ENCODE data around the gene STMN1.

DNA sequence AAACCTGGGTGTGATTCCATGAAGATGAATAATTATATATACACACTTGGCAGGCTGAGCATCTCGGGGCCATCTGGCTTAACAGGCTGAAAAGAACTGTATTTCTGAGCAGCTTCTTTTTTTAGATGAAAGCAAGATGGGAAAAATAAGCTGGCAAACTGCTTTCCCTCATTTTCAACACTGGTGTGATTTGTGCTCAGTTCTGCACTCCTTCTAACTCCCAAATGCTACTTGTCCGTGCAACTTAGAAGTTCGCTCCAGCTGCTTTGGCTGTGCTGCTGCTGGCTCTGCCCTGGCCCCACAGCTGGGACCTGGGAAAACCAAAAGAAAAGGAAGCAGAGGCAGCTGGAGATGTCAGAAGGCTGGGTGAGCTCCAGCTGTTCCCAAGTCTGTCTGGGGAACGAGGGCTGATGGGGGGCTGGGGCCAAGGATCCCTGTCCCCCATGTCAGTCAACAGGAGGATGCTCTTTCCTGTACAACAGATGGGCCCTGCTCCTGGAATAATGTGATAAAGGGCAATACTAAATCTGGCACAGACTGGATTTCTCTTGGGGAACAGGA lies 46.7 kb upstream of the STMN1 start:
- TF ChIP-seq BCL6 (CRISPR knock-in tag; IDR thresholded peaks at IDR 0.05) (no peak), KLF13 (tag; IDR thresholded peaks at IDR 0.05; ENCODE audit: borderline replicate concordance, low read depth) (no peak), MTA2 (IDR thresholded peaks at IDR 0.05; ENCODE audit: low read depth) (no peak), YY1 (IDR thresholded peaks at IDR 0.05; ENCODE audit: borderline replicate concordance in 1 of 3, control insufficient read depth in 1 of 3, extremely low read depth in 1 of 3, insufficient read depth in 3 of 3, insufficient read length in 1 of 3, insufficient replicate concordance in 2 of 3, low read depth in 1 of 3, low read length in 2 of 3) (no peak), ZNF551 (CRISPR knock-in tag; IDR thresholded peaks at IDR 0.05) (no peak), RBM14 (IDR thresholded peaks at IDR 0.05; ENCODE audit: borderline replicate concordance, insufficient read depth, low read depth, low read length) (no peak)
